Lung (tissue), 12 donors: ENCODE measurements around the gene VWF. TPM values are rescaled to one million over a fixed set of nuclear protein-coding genes. Genes with fewer than 3 reads are reported as not detected.

Source experiments
- ATAC-seq: fragments of 200-7000 bp; cut with Tn5 transposase; one replicate; pipeline ENCODE4 v1.9.1; 2020; ENCODE audit warnings: moderate number of reproducible peaks; ENCODE audit not compliant: insufficient read depth, low FRiP score
- DNase-seq, 3 donors: peaks; one replicate each; pipeline ENCODE4 v3.0.0-alpha.2; 2013 to 2017
- H3K27ac ChIP-seq, 2 donors: one replicate each; pipeline ENCODE4 v1.5.1; 2013; ENCODE audit warnings: mild to moderate bottlenecking in 2 of 2, moderate library complexity in 2 of 2, control low read depth in 1 of 2, inconsistent platforms in 1 of 2, low read depth in 1 of 2, low read length in 1 of 2
- H3K27me3 ChIP-seq, 3 donors: one replicate each; pipeline ENCODE4 v1.5.1; 2013; ENCODE audit warnings: low read length in 2 of 3; ENCODE audit not compliant: control insufficient read depth in 3 of 3, insufficient read depth in 3 of 3
- H3K36me3 ChIP-seq, 4 donors: one replicate each; pipeline ENCODE4 v1.5.1; 2013; ENCODE audit warnings: low read length in 4 of 4, mild to moderate bottlenecking in 1 of 4, moderate library complexity in 1 of 4; ENCODE audit not compliant: control insufficient read depth in 4 of 4, insufficient read depth in 4 of 4
- H3K4me1 ChIP-seq, 5 donors: one replicate each; pipeline ENCODE4 v1.5.1; 2013; ENCODE audit warnings: low read length in 5 of 5, mild to moderate bottlenecking in 2 of 5, moderate library complexity in 1 of 5; ENCODE audit not compliant: control insufficient read depth in 5 of 5, insufficient read depth in 5 of 5
- H3K4me3 ChIP-seq: one replicate; pipeline ENCODE4 v1.5.1; 2013; ENCODE audit warnings: mild to moderate bottlenecking, control low read depth, moderate library complexity
- H3K9ac ChIP-seq, 2 donors: one replicate each; pipeline ENCODE4 v1.5.1; 2013; ENCODE audit warnings: low read length in 2 of 2, control low read depth in 1 of 2; ENCODE audit not compliant: insufficient read depth in 1 of 2
- H3K9me3 ChIP-seq, 4 donors: one replicate each; pipeline ENCODE4 v1.5.1; 2013; ENCODE audit warnings: low read length in 3 of 4, mild to moderate bottlenecking in 1 of 4, moderate library complexity in 1 of 4; ENCODE audit not compliant: control insufficient read depth in 4 of 4, insufficient read depth in 3 of 4
- WGBS, 2 donors: extraction: QIAGEN DNeasy Blood & Tissue Kit; methylation state at CpG; one replicate each; pipeline ENCODE4 v1.1.7; 2013; 5-methylcytosine and 5-hydroxymethylcytosine counted together
- polyA plus RNA-seq, 2 donors: library from polyadenylated mRNA; stranded (reverse); fragments of 200-250 nt; gene quantifications; one replicate each; pipeline ENCODE4 v1.2.1, GENCODE V29; 2013
- total RNA-seq, 2 donors: library from RNA; depleted of rRNA in 1 of 2; stranded (reverse); fragments of >200 nt in 1 of 2; gene quantifications; one replicate each; pipeline ENCODE4 v1.2.1, GENCODE V29; 2014 to 2021
- TF ChIP-seq, protein P1 (sequence below): IDR thresholded peaks from 2 replicates; pipeline ENCODE4 v1.5.1; 2012; ENCODE audit warnings: mild to moderate bottlenecking; ENCODE audit errors: control extremely low read depth, extremely low read depth
- donor health status: control.
- donor health status: control.
- donor health status: Bipolar disorder and iron deficiency.
- donor health status: healthy.
- donor health status: DM: yes; HTN: yes; CAD: no.

Gene VWF
- total and polyA plus RNA-seq, 4 donors, result 65.6 to 285 (median 249) TPM

GRCh38 chr12:6118891-6119568 lies 5.4 kb downstream of the VWF start:
- H3K4me3 ChIP-seq, result no peak overlapping the region
- peak overlapping the region; percentile 27 to 50 for H3K27ac ChIP-seq
- H3K9ac ChIP-seq, result no peak overlapping the region
- DNase-seq, result no peak
- H3K9me3 ChIP-seq, result no peaks in the 10 kb centered on the region
- no peaks in the 10 kb centered on the region for H3K36me3 ChIP-seq
- peaks cover 0 to 3% (median 0%) of the 10 kb centered on the region in 5 donors for H3K4me1 ChIP-seq
- H3K27me3 ChIP-seq, result no peaks in the 10 kb centered on the region
- ATAC-seq, result no peak
- 51 to 62% methylated on average over 9 of the region's 9 CpGs for WGBS, 2 donors
- TF ChIP-seq, protein P1, sequence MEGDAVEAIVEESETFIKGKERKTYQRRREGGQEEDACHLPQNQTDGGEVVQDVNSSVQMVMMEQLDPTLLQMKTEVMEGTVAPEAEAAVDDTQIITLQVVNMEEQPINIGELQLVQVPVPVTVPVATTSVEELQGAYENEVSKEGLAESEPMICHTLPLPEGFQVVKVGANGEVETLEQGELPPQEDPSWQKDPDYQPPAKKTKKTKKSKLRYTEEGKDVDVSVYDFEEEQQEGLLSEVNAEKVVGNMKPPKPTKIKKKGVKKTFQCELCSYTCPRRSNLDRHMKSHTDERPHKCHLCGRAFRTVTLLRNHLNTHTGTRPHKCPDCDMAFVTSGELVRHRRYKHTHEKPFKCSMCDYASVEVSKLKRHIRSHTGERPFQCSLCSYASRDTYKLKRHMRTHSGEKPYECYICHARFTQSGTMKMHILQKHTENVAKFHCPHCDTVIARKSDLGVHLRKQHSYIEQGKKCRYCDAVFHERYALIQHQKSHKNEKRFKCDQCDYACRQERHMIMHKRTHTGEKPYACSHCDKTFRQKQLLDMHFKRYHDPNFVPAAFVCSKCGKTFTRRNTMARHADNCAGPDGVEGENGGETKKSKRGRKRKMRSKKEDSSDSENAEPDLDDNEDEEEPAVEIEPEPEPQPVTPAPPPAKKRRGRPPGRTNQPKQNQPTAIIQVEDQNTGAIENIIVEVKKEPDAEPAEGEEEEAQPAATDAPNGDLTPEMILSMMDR, result no peak

DNA sequence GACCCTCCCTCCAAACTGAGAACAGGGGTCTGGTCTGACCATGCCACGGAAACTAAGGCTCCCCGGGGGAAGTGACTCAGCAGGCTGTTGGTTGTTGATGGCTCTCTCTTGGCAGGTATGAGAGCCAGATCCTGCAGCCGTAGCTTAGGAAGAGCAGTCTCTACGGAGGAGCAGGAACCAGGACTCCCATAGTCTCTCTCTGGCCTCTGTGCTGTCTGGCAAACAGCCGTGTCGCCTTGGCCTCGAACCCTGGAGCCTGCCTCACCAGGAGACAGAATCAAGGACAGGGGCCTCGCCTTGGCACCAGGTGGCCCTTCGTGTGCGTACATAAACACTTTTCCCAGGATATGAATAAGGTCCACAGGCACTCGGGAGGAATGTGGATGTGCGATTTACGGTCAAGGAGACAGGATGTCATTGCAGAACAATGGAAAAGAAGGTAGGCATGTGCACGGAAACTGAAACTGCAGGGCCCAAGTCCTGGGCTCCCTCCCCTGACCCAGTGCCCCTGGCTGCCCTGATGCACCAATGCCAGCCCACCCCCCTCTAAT lies 7.9 kb downstream of the VWF start:
- H3K27ac ChIP-seq, result peak overlapping the region; percentile 69 to 86
- H3K4me3 ChIP-seq, result no peak overlapping the region
- no peak overlapping the region for H3K9ac ChIP-seq
- ATAC-seq (no peak), DNase-seq (peak in 2 of 3 donors; percentile 21 to 51)
- no peaks in the 10 kb centered on the region for H3K9me3 ChIP-seq
- WGBS, 2 donors, result 54 to 55% methylated on average over 14 of the region's 14 CpGs
- H3K4me1 ChIP-seq, result peaks cover 0 to 12% (median 0%) of the 10 kb centered on the region in 5 donors
- no peaks in the 10 kb centered on the region for H3K27me3 ChIP-seq
- TF ChIP-seq, protein P1, result no peak
- peaks cover 0 to 4% (median 0%) of the 10 kb centered on the region in 4 donors for H3K36me3 ChIP-seq

GRCh38 chr12:6115389-6115788 lies 9.1 kb downstream of the VWF start:
- H3K9me3 ChIP-seq, result no peaks in the 10 kb centered on the region
- no peaks in the 10 kb centered on the region for H3K27me3 ChIP-seq
- ATAC-seq (no peak), DNase-seq (no peak)
- TF ChIP-seq, protein P1, result no peak
- H3K36me3 ChIP-seq, result peaks cover 0 to 6% (median 0%) of the 10 kb centered on the region in 4 donors
- WGBS, 2 donors, result 73 to 86% methylated on average over 6 of the region's 6 CpGs
- no peak overlapping the region for H3K4me3 ChIP-seq
- H3K9ac ChIP-seq, result no peak overlapping the region
- H3K4me1 ChIP-seq, result peaks cover 0 to 13% (median 0%) of the 10 kb centered on the region in 5 donors
- H3K27ac ChIP-seq, result peak overlapping the region; percentile 69 to 86
